HG03025 (cell line): ENCODE results near the gene SDHB.

Experiments used
- ATAC-seq: cut with Tn5 transposase; IDR thresholded peaks from one replicate; pipeline ENCODE4 v1.9.1; 2021; ENCODE audit warnings: mild to moderate bottlenecking, moderate library complexity; ENCODE audit not compliant: unreplicated experiment, low FRiP score

The SDHB gene

GRCh38 chr1:17053685-17054410 lies at the start of gene SDHB:
TSS of gene SDHB (minus strand) at chr1:17054032. CDS start at chr1:17054019, 13 bp downstream.
- peak; percentile 94 for ATAC-seq

- no peak for ATAC-seq
These were observed 48.4 kb upstream of the SDHB start for GRCh38 chr1:17102232-17102631.

- ATAC-seq = no peak
These were observed 47.4 kb upstream of the SDHB start for GRCh38 chr1:17101261-17101660.

GRCh38 chr1:17099616-17100340 lies 45.9 kb upstream of the SDHB start:
- ATAC-seq = no peak

GRCh38 chr1:17098446-17099317 lies 44.9 kb upstream of the SDHB start:
- ATAC-seq = no peak

- ATAC-seq = no peak
These were observed 44.0 kb upstream of the SDHB start for GRCh38 chr1:17097787-17098186.

- no peak for ATAC-seq
These were observed 43.3 kb upstream of the SDHB start for GRCh38 chr1:17097147-17097546.

GRCh38 chr1:17096584-17096983 lies 42.8 kb upstream of the SDHB start:
- no peak for ATAC-seq

GRCh38 chr1:17095141-17095540 lies 41.3 kb upstream of the SDHB start:
- no peak for ATAC-seq

- no peak for ATAC-seq
These were observed 40.8 kb upstream of the SDHB start for GRCh38 chr1:17094664-17095063.

- no peak for ATAC-seq
These were observed 40.1 kb upstream of the SDHB start for GRCh38 chr1:17093822-17094393.

GRCh38 chr1:17091252-17091651 lies 37.4 kb upstream of the SDHB start:
- no peak for ATAC-seq

- ATAC-seq = no peak
These were observed 35.7 kb upstream of the SDHB start for GRCh38 chr1:17089506-17089905.

- no peak for ATAC-seq
These were observed 32.9 kb upstream of the SDHB start for GRCh38 chr1:17086751-17087150.

- no peak for ATAC-seq
These were observed 31.0 kb upstream of the SDHB start for GRCh38 chr1:17084787-17085186.

- ATAC-seq = no peak
These were observed 28.9 kb upstream of the SDHB start for GRCh38 chr1:17082761-17083160.

GRCh38 chr1:17081439-17081838 lies 27.6 kb upstream of the SDHB start:
- no peak for ATAC-seq

GRCh38 chr1:17080880-17081279 lies 27.0 kb upstream of the SDHB start:
- no peak for ATAC-seq

- ATAC-seq = no peak
These were observed 26.4 kb upstream of the SDHB start for GRCh38 chr1:17080085-17080759.
